ENCODE measurements around the gene CLDN3. TPM values are rescaled to one million over a fixed set of nuclear protein-coding genes. Genes with fewer than 3 reads are reported as not detected.

CLDN3 gene
- total RNA-seq, 1 experiment from 2014 or later, result not detected

- peaks cover 10% of the 10 kb centered on the region for H4K20me1 ChIP-seq (ENCODE audit: insufficient read depth, low read depth, low read length)
- no peak overlapping the region for H3K27ac ChIP-seq (ENCODE audit: low read length)
- no peaks in the 10 kb centered on the region for H3K36me3 ChIP-seq (ENCODE audit: insufficient read depth, low read length)
- peaks cover 10% of the 10 kb centered on the region for H3K79me2 ChIP-seq (ENCODE audit: low read length)
- H3K9ac ChIP-seq (ENCODE audit: low read length), result peak overlapping the region; percentile 85
- H3K9me3 ChIP-seq (ENCODE audit: low read length), result no peaks in the 10 kb centered on the region
- DNase-seq, result no peak
- peak overlapping the region; percentile 82 for H3K4me2 ChIP-seq (ENCODE audit: low read depth, low read length, poor library complexity, severe bottlenecking)
- H3K9me2 ChIP-seq (replicated peaks; ENCODE audit: insufficient read depth, low read length), result no peaks in the 10 kb centered on the region
- no peak overlapping the region for H2AFZ ChIP-seq (ENCODE audit: low read length)
- peaks cover 21% of the 10 kb centered on the region for H3K4me1 ChIP-seq (ENCODE audit: low read length)
- H3K4me3 ChIP-seq (ENCODE audit: low read length), result peak overlapping the region; percentile 77
- H3K27me3 ChIP-seq (ENCODE audit: low read length), result no peaks in the 10 kb centered on the region
Observed at GRCh38 chr7:73737491-73738219, 32.4 kb downstream of the CLDN3 start.

- Histone ChIP-seq H3K36me3 (ENCODE audit: insufficient read depth, low read length) (no peaks in the 10 kb centered on the region), H3K27ac (ENCODE audit: low read length) (no peak overlapping the region), H3K9ac (ENCODE audit: low read length) (peak overlapping the region; percentile 85; the same call in 1 of the 2 replicates), H3K4me2 (ENCODE audit: low read depth, low read length, poor library complexity, severe bottlenecking) (no peak overlapping the region), H3K79me2 (ENCODE audit: low read length) (peaks cover 10% of the 10 kb centered on the region), H2AFZ (ENCODE audit: low read length) (no peak overlapping the region), H3K9me3 (ENCODE audit: low read length) (no peaks in the 10 kb centered on the region), H3K9me2 (replicated peaks; ENCODE audit: insufficient read depth, low read length) (no peaks in the 10 kb centered on the region), H4K20me1 (ENCODE audit: insufficient read depth, low read depth, low read length) (peaks cover 10% of the 10 kb centered on the region), H3K4me1 (ENCODE audit: low read length) (peaks cover 21% of the 10 kb centered on the region), H3K27me3 (ENCODE audit: low read length) (no peaks in the 10 kb centered on the region), H3K4me3 (ENCODE audit: low read length) (no peak overlapping the region)
- DNase-seq, result no peak
Observed at GRCh38 chr7:73736885-73737284, 33.2 kb downstream of the CLDN3 start.

GRCh38 chr7:73735528-73735905 lies 34.6 kb downstream of the CLDN3 start:
- Histone ChIP-seq H2AFZ (ENCODE audit: low read length) (no peak overlapping the region), H3K4me2 (ENCODE audit: low read depth, low read length, poor library complexity, severe bottlenecking) (no peak overlapping the region), H3K27ac (ENCODE audit: low read length) (no peak overlapping the region), H3K36me3 (ENCODE audit: insufficient read depth, low read length) (no peaks in the 10 kb centered on the region), H3K9ac (ENCODE audit: low read length) (no peak overlapping the region), H3K27me3 (ENCODE audit: low read length) (no peaks in the 10 kb centered on the region), H3K79me2 (ENCODE audit: low read length) (peaks cover 10% of the 10 kb centered on the region), H3K9me2 (replicated peaks; ENCODE audit: insufficient read depth, low read length) (no peaks in the 10 kb centered on the region), H3K4me1 (ENCODE audit: low read length) (peaks cover 21% of the 10 kb centered on the region), H3K4me3 (ENCODE audit: low read length) (no peak overlapping the region), H3K9me3 (ENCODE audit: low read length) (no peaks in the 10 kb centered on the region), H4K20me1 (ENCODE audit: insufficient read depth, low read depth, low read length) (peaks cover 10% of the 10 kb centered on the region)
- DNase-seq, result no peak

GRCh38 chr7:73734619-73735527 lies 35.2 kb downstream of the CLDN3 start:
- Histone ChIP-seq H3K79me2 (ENCODE audit: low read length) (peaks cover 10% of the 10 kb centered on the region), H4K20me1 (ENCODE audit: insufficient read depth, low read depth, low read length) (peaks cover 10% of the 10 kb centered on the region), H3K9me3 (ENCODE audit: low read length) (no peaks in the 10 kb centered on the region), H3K4me1 (ENCODE audit: low read length) (peaks cover 21% of the 10 kb centered on the region), H3K4me2 (ENCODE audit: low read depth, low read length, poor library complexity, severe bottlenecking) (no peak overlapping the region), H3K27ac (ENCODE audit: low read length) (no peak overlapping the region), H2AFZ (ENCODE audit: low read length) (no peak overlapping the region; the same call in 1 of the 2 replicates), H3K27me3 (ENCODE audit: low read length) (no peaks in the 10 kb centered on the region), H3K9ac (ENCODE audit: low read length) (peak overlapping the region; percentile 42; the same call in 1 of the 2 replicates), H3K36me3 (ENCODE audit: insufficient read depth, low read length) (no peaks in the 10 kb centered on the region), H3K4me3 (ENCODE audit: low read length) (no peak overlapping the region), H3K9me2 (replicated peaks; ENCODE audit: insufficient read depth, low read length) (no peaks in the 10 kb centered on the region)
- peak; percentile 96 for DNase-seq

GRCh38 chr7:73732397-73732796 lies 37.7 kb downstream of the CLDN3 start:
- DNase-seq, result peak; percentile 6
- H3K9me2 ChIP-seq (replicated peaks; ENCODE audit: insufficient read depth, low read length), result no peaks in the 10 kb centered on the region

GRCh38 chr7:73730485-73730884 lies 39.6 kb downstream of the CLDN3 start:
- H4K20me1 ChIP-seq (ENCODE audit: insufficient read depth, low read depth, low read length), result no peaks in the 10 kb centered on the region
- peaks cover 17% of the 10 kb centered on the region for H3K4me1 ChIP-seq (ENCODE audit: low read length)
- H3K79me2 ChIP-seq (ENCODE audit: low read length), result no peaks in the 10 kb centered on the region
- no peak for DNase-seq
- no peak overlapping the region for H3K4me2 ChIP-seq (ENCODE audit: low read depth, low read length, poor library complexity, severe bottlenecking)
- H3K9me2 ChIP-seq (replicated peaks; ENCODE audit: insufficient read depth, low read length), result no peaks in the 10 kb centered on the region
- no peak overlapping the region for H2AFZ ChIP-seq (ENCODE audit: low read length)
- H3K36me3 ChIP-seq (ENCODE audit: insufficient read depth, low read length), result no peaks in the 10 kb centered on the region
- no peaks in the 10 kb centered on the region for H3K9me3 ChIP-seq (ENCODE audit: low read length)
- H3K27me3 ChIP-seq (ENCODE audit: low read length), result no peaks in the 10 kb centered on the region
- no peak overlapping the region for H3K27ac ChIP-seq (ENCODE audit: low read length)
- H3K4me3 ChIP-seq (ENCODE audit: low read length), result no peak overlapping the region
- H3K9ac ChIP-seq (ENCODE audit: low read length), result no peak overlapping the region

More at GRCh38 chr7:73732397-73732796, 37.7 kb downstream of the CLDN3 start:
- no peak overlapping the region for H3K4me2 ChIP-seq (ENCODE audit: low read depth, low read length, poor library complexity, severe bottlenecking)
- H2AFZ ChIP-seq (ENCODE audit: low read length), result no peak overlapping the region
- H3K27ac ChIP-seq (ENCODE audit: low read length), result no peak overlapping the region
- H3K4me3 ChIP-seq (ENCODE audit: low read length), result no peak overlapping the region
- H3K9me3 ChIP-seq (ENCODE audit: low read length), result no peaks in the 10 kb centered on the region
- H3K79me2 ChIP-seq (ENCODE audit: low read length), result peaks cover 4% of the 10 kb centered on the region
- no peak overlapping the region for H3K9ac ChIP-seq (ENCODE audit: low read length)
- no peaks in the 10 kb centered on the region for H3K27me3 ChIP-seq (ENCODE audit: low read length)
- peaks cover 4% of the 10 kb centered on the region for H4K20me1 ChIP-seq (ENCODE audit: insufficient read depth, low read depth, low read length)
- H3K4me1 ChIP-seq (ENCODE audit: low read length), result peaks cover 15% of the 10 kb centered on the region
- H3K36me3 ChIP-seq (ENCODE audit: insufficient read depth, low read length), result no peaks in the 10 kb centered on the region

GRCh38 chr7:73728551-73728950 lies 41.5 kb downstream of the CLDN3 start:
- Histone ChIP-seq H3K27me3 (ENCODE audit: low read length) (no peaks in the 10 kb centered on the region), H3K9ac (ENCODE audit: low read length) (no peak overlapping the region), H3K9me3 (ENCODE audit: low read length) (no peaks in the 10 kb centered on the region), H3K27ac (ENCODE audit: low read length) (no peak overlapping the region), H3K79me2 (ENCODE audit: low read length) (no peaks in the 10 kb centered on the region), H3K4me2 (ENCODE audit: low read depth, low read length, poor library complexity, severe bottlenecking) (no peak overlapping the region), H2AFZ (ENCODE audit: low read length) (no peak overlapping the region), H3K4me3 (ENCODE audit: low read length) (no peak overlapping the region), H4K20me1 (ENCODE audit: insufficient read depth, low read depth, low read length) (no peaks in the 10 kb centered on the region), H3K9me2 (replicated peaks; ENCODE audit: insufficient read depth, low read length) (no peaks in the 10 kb centered on the region), H3K4me1 (ENCODE audit: low read length) (peaks cover 13% of the 10 kb centered on the region), H3K36me3 (ENCODE audit: insufficient read depth, low read length) (no peaks in the 10 kb centered on the region)
- DNase-seq, result no peak

- H3K9ac ChIP-seq (ENCODE audit: low read length), result no peak overlapping the region
- no peak overlapping the region for H2AFZ ChIP-seq (ENCODE audit: low read length)
Observed at GRCh38 chr7:73727952-73728351, 42.1 kb downstream of the CLDN3 start.

More at GRCh38 chr7:73727952-73728351, 42.1 kb downstream of the CLDN3 start:
- no peaks in the 10 kb centered on the region for H3K79me2 ChIP-seq (ENCODE audit: low read length)
- no peaks in the 10 kb centered on the region for H3K9me3 ChIP-seq (ENCODE audit: low read length)
- H4K20me1 ChIP-seq (ENCODE audit: insufficient read depth, low read depth, low read length), result no peaks in the 10 kb centered on the region
- H3K27ac ChIP-seq (ENCODE audit: low read length), result no peak overlapping the region
- no peak overlapping the region for H3K4me3 ChIP-seq (ENCODE audit: low read length)
- peaks cover 13% of the 10 kb centered on the region for H3K4me1 ChIP-seq (ENCODE audit: low read length)
- H3K36me3 ChIP-seq (ENCODE audit: insufficient read depth, low read length), result no peaks in the 10 kb centered on the region
- DNase-seq, result no peak
- H3K27me3 ChIP-seq (ENCODE audit: low read length), result no peaks in the 10 kb centered on the region
- H3K4me2 ChIP-seq (ENCODE audit: low read depth, low read length, poor library complexity, severe bottlenecking), result peak overlapping the region; percentile 26
- H3K9me2 ChIP-seq (replicated peaks; ENCODE audit: insufficient read depth, low read length), result no peaks in the 10 kb centered on the region
